OCI-LY1 (cell line): ENCODE results near the gene ADGRG1.

ENCODE experiments used
- H2AFZ ChIP-seq: fragments of 200-600 bp; sonication (generic), shearing (Covaris generic); 2 replicates; pipeline ENCODE4 v1.6.0; 2014; ENCODE audit warnings: antibody characterized with exemption, mild to moderate bottlenecking, low read length
- H3F3A ChIP-seq: fragments of 200-600 bp; sonication (generic), shearing (Covaris generic); 2 replicates; pipeline ENCODE4 v1.6.0; 2014; ENCODE audit warnings: mild to moderate bottlenecking, antibody characterized with exemption, low read length, moderate library complexity; ENCODE audit not compliant: insufficient read depth
- H3K27ac ChIP-seq: fragments of 200-600 bp; sonication (generic); 2 replicates; pipeline ENCODE4 v1.5.1; 2014; ENCODE audit warnings: low read length, mixed run types, mild to moderate bottlenecking, low read depth; ENCODE audit not compliant: poor library complexity, severe bottlenecking
- H3K27me3 ChIP-seq: fragments of 200-600 bp; sonication (generic); 2 replicates; pipeline ENCODE4 v1.6.0; 2014; ENCODE audit warnings: antibody characterized with exemption, mild to moderate bottlenecking, low read length, moderate library complexity; ENCODE audit not compliant: insufficient read depth
- H3K36me3 ChIP-seq: fragments of 200-600 bp; sonication (generic); 2 replicates; pipeline ENCODE4 v1.6.1; 2014; ENCODE audit warnings: mild to moderate bottlenecking, antibody characterized with exemption, low read length, moderate library complexity, mixed read lengths; ENCODE audit not compliant: insufficient read depth
- H3K4me1 ChIP-seq: fragments of 200-600 bp; sonication (generic); 2 replicates; pipeline ENCODE4 v1.5.1; 2014; ENCODE audit warnings: mild to moderate bottlenecking, low read length, moderate library complexity; ENCODE audit not compliant: insufficient read depth, severe bottlenecking
- H3K4me2 ChIP-seq: fragments of 200-600 bp; sonication (generic), shearing (Covaris generic); 2 replicates; pipeline ENCODE4 v1.6.1; 2014; ENCODE audit warnings: low read length
- H3K4me3 ChIP-seq: fragments of 200-600 bp; sonication (generic); 2 replicates; pipeline ENCODE4 v1.5.1; 2014; ENCODE audit warnings: low read length, low read depth, mild to moderate bottlenecking, mixed read lengths; ENCODE audit not compliant: poor library complexity, severe bottlenecking
- H3K79me2 ChIP-seq: fragments of 200-600 bp; shearing (Covaris generic); 2 replicates; pipeline ENCODE4 v1.6.1; 2016; ENCODE audit warnings: mixed run types, low read length, mixed read lengths; ENCODE audit not compliant: insufficient read depth
- H3K9ac ChIP-seq: fragments of 200-600 bp; sonication (generic), shearing (Covaris generic); 2 replicates; pipeline ENCODE4 v1.6.1; 2014; ENCODE audit warnings: mild to moderate bottlenecking, low read length, mixed read lengths
- H3K9me2 ChIP-seq: fragments of 200-600 bp; sonication (generic), shearing (Covaris generic); 2 replicates; pipeline ENCODE4 v1.6.1; 2014; ENCODE audit warnings: low read depth, mild to moderate bottlenecking, low read length, mixed read lengths
- H3K9me3 ChIP-seq: fragments of 200-600 bp; shearing (Covaris generic); 2 replicates; pipeline ENCODE4 v1.6.1; 2014; ENCODE audit warnings: low read length, mixed read lengths
- H4K20me1 ChIP-seq: fragments of 200-600 bp; sonication (generic), shearing (Covaris generic); 2 replicates; pipeline ENCODE4 v1.6.0; 2016; ENCODE audit warnings: mild to moderate bottlenecking, low read length; ENCODE audit not compliant: insufficient read depth
- CTCF ChIP-seq: fragments of 200-600 bp; sonication (generic), shearing (Covaris generic); IDR thresholded peaks from 2 replicates; pipeline ENCODE4 v1.5.1; 2017; ENCODE audit warnings: mild to moderate bottlenecking, antibody characterized with exemption, low read length, moderate library complexity, mixed read lengths
- EZH2 ChIP-seq: fragments of 200-600 bp; sonication (generic), shearing (Covaris generic); IDR thresholded peaks from 2 replicates; pipeline ENCODE4 v1.8.0; 2017; ENCODE audit warnings: borderline replicate concordance, mixed run types, mild to moderate bottlenecking, antibody characterized with exemption, low read length, moderate library complexity, mixed read lengths

Gene ADGRG1

GRCh38 chr16:57637020-57637419 is 8.6 kb downstream of the ADGRG1 start:
- no peak for TF ChIP-seq CTCF
- TF ChIP-seq EZH2 = no peak
- Histone ChIP-seq H3K9me2 (no peaks in the 10 kb centered on the region), H2AFZ (no peak overlapping the region), H3K4me2 (no peak overlapping the region), H3K79me2 (no peaks in the 10 kb centered on the region), H3K9me3 (no peaks in the 10 kb centered on the region), H3K9ac (no peak overlapping the region), H3K4me1 (no peaks in the 10 kb centered on the region), H3K36me3 (no peaks in the 10 kb centered on the region), H3K27me3 (peaks cover 8% of the 10 kb centered on the region), H3K4me3 (no peak overlapping the region), H4K20me1 (no peaks in the 10 kb centered on the region), H3K27ac (no peak overlapping the region), H3F3A (no peaks in the 10 kb centered on the region)

- Histone ChIP-seq H3K9me3 (no peaks in the 10 kb centered on the region), H2AFZ (no peak overlapping the region), H3K79me2 (no peaks in the 10 kb centered on the region), H3K9me2 (no peaks in the 10 kb centered on the region), H3K4me3 (no peak overlapping the region), H3K27ac (no peak overlapping the region), H3K27me3 (peaks cover 9% of the 10 kb centered on the region), H3K36me3 (no peaks in the 10 kb centered on the region), H3K9ac (no peak overlapping the region), H3K4me2 (no peak overlapping the region), H3K4me1 (no peaks in the 10 kb centered on the region), H3F3A (no peaks in the 10 kb centered on the region), H4K20me1 (no peaks in the 10 kb centered on the region)
- TF ChIP-seq CTCF = no peak
- TF ChIP-seq EZH2 = no peak
These were observed 9.0 kb downstream of the ADGRG1 start for GRCh38 chr16:57637424-57637823.

DNA sequence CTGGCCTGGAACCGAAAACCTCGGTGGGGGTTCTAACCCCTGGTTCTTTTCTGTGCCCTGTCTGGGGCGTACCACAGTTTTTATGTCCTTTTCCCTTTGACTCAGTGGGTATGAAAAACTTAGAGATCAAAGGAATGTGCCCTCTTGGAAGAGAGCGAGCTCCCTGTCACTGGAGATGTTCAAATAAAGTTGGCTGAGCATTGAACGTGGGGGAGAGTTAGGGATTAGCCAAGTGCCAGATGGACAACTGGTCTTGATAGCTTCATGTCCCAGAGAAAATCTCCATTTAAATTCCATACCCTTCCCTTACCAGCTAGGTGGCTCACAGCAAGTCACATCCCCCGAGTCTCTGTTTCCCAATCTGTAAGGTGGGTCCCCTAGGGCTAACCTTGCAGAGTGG is 9.5 kb downstream of the ADGRG1 start:
- Histone ChIP-seq H2AFZ (no peak overlapping the region), H4K20me1 (no peaks in the 10 kb centered on the region), H3K9me3 (no peaks in the 10 kb centered on the region), H3K9ac (no peak overlapping the region), H3K27ac (no peak overlapping the region), H3K9me2 (no peaks in the 10 kb centered on the region), H3K4me3 (no peak overlapping the region), H3K4me1 (no peaks in the 10 kb centered on the region), H3K36me3 (no peaks in the 10 kb centered on the region), H3F3A (no peaks in the 10 kb centered on the region), H3K27me3 (peaks cover 9% of the 10 kb centered on the region), H3K4me2 (no peak overlapping the region), H3K79me2 (no peaks in the 10 kb centered on the region)
- TF ChIP-seq CTCF = no peak
- TF ChIP-seq EZH2 = no peak
